OCI-LY7 (cell line): ENCODE data around the gene OR4C3. TPM values are rescaled to one million over a fixed set of nuclear protein-coding genes. Genes with fewer than 3 reads are reported as not detected.
"Not testable (repeated sequence)": the region's sequence is repeated elsewhere in the genome, so short reads cannot be mapped to it uniquely, and the experiment has no call there.

ENCODE experiments used
- Bru-seq: library from RNA; stranded (reverse); fragments of 400-500 nt; gene quantifications from one replicate; lab custom pipeline; 2021; lab: Mats Ljungman, UMichigan
- BruChase-seq, 2 experiments: library from RNA; stranded (reverse); fragments of 400-500 nt; gene quantifications; one replicate each; lab custom pipeline; 2021; lab: Mats Ljungman, UMichigan
- BruUV-seq: library from RNA; stranded (reverse); fragments of 400-500 nt; replicated peaks from 2 replicates; lab custom pipeline; 2021; lab: Mats Ljungman, UMichigan
- CTCF ChIA-PET: fragments of 300-600 bp; sonication (Branson Sonifier 250); formaldehyde crosslinking; loops from one replicate; lab custom pipeline; 2022; ENCODE audit warnings: antibody characterized with exemption; ENCODE audit not compliant: unreplicated experiment; lab: Charles Lee
- POLR2A ChIA-PET: fragments of 300-600 bp; sonication (Branson Sonifier 250); formaldehyde crosslinking; loops from one replicate; lab custom pipeline; 2022; ENCODE audit warnings: antibody characterized with exemption; lab: Charles Lee
- DNase-seq: peaks from one replicate; pipeline ENCODE4 v3.0.0-alpha.2; 2015; ENCODE audit warnings: low spot score
- H2AFZ ChIP-seq: fragments of 200-600 bp; sonication (generic), shearing (Covaris generic); 2 replicates; pipeline ENCODE4 v1.6.1; 2014; ENCODE audit warnings: mild to moderate bottlenecking, antibody characterized with exemption, low read length, moderate library complexity
- H3K27ac ChIP-seq: fragments of 200-600 bp; sonication (generic); 2 replicates; pipeline ENCODE4 v1.5.1; 2014; ENCODE audit warnings: mixed run types, low read depth, mild to moderate bottlenecking, moderate library complexity, low read length, inconsistent platforms; ENCODE audit not compliant: poor library complexity, severe bottlenecking
- H3K36me3 ChIP-seq: fragments of 200-600 bp; sonication (generic); 2 replicates; pipeline ENCODE4 v1.6.1; 2014; ENCODE audit warnings: mild to moderate bottlenecking, antibody characterized with exemption, low read length, moderate library complexity, mixed read lengths; ENCODE audit not compliant: insufficient read depth
- H3K4me1 ChIP-seq: fragments of 200-600 bp; sonication (generic); 2 replicates; pipeline ENCODE4 v1.5.1; 2014; ENCODE audit warnings: mild to moderate bottlenecking, low read length; ENCODE audit not compliant: insufficient read depth, poor library complexity, severe bottlenecking
- H3K4me2 ChIP-seq: fragments of 200-600 bp; sonication (generic); 2 replicates; pipeline ENCODE4 v1.6.1; 2014; ENCODE audit warnings: mild to moderate bottlenecking, low read length
- H3K4me3 ChIP-seq: fragments of 200-600 bp; sonication (generic); 2 replicates; pipeline ENCODE4 v1.5.1; 2014; ENCODE audit warnings: mild to moderate bottlenecking, low read depth, low read length; ENCODE audit not compliant: poor library complexity, severe bottlenecking
- H3K79me2 ChIP-seq: fragments of 200-600 bp; sonication (generic); 2 replicates; pipeline ENCODE4 v1.6.1; 2016; ENCODE audit warnings: low read depth, mild to moderate bottlenecking, low read length, moderate library complexity, mixed read lengths; ENCODE audit not compliant: insufficient read depth
- H3K9me2 ChIP-seq: fragments of 200-600 bp; sonication (generic); 2 replicates; pipeline ENCODE4 v1.6.1; 2016; ENCODE audit warnings: mild to moderate bottlenecking, low read length, mixed read lengths; ENCODE audit not compliant: insufficient read depth
- H3K9me3 ChIP-seq: fragments of 200-600 bp; sonication (generic); 2 replicates; pipeline ENCODE4 v1.6.1; 2014; ENCODE audit warnings: mild to moderate bottlenecking, mixed run types, low read length, mixed read lengths
- H4K20me1 ChIP-seq: fragments of 200-600 bp; sonication (generic); 2 replicates; pipeline ENCODE4 v1.6.1; 2014; ENCODE audit warnings: mild to moderate bottlenecking, antibody characterized with exemption, low read length, moderate library complexity, mixed read lengths; ENCODE audit not compliant: insufficient read depth
- CTCF ChIP-seq: fragments of 200-600 bp; sonication (generic); conservative IDR thresholded peaks from 2 replicates; pipeline ENCODE4 v1.5.1; 2014; ENCODE audit warnings: mild to moderate bottlenecking, antibody characterized with exemption, low read length, moderate library complexity, mixed read lengths
- EZH2phosphoT487 ChIP-seq: fragments of 200-600 bp; sonication (generic); IDR thresholded peaks from 2 replicates; pipeline ENCODE4 v1.6.1; 2018; ENCODE audit warnings: low read depth, borderline replicate concordance, mild to moderate bottlenecking, mixed run types, antibody characterized with exemption, low read length, moderate library complexity, mixed read lengths
- intact Hi-C: fragments of 100-400 bp; cut with micrococcal nuclease; formaldehyde crosslinking; loops from one replicate; pipeline ENCODE4 v1.10.0; 2022; ENCODE audit not compliant: unreplicated experiment
- long read RNA-seq: library from polyadenylated mRNA; stranded (forward); transcript quantifications from one replicate; pipeline ENCODE4 v2.0.0, GENCODE V29; 2022
- total RNA-seq, 2 experiments: library from RNA; depleted of rRNA in 1 of 2; stranded (reverse); fragments of >200 nt in 1 of 2; shearing (Covaris generic) in 1 of 2; gene quantifications; 2 replicates each; pipeline ENCODE4 v1.2.3, GENCODE V29; 2014 to 2022

The OR4C3 gene
- total RNA-seq (2014; rRNA removed; shearing (Covaris generic)) (not detected in 2 replicates), total RNA-seq (2022) (not detected in 2 replicates), Bru-seq, nascent RNA (not detected), BruChase-seq, experiment 1, labeled RNA remaining after a 6-hour chase (not detected), BruChase-seq, experiment 2, labeled RNA remaining after a 2-hour chase (not detected)
- long read RNA-seq, result 0 reads

GRCh38 chr11:48324620-48325019 is at the start of gene OR4C3:
OR4C3 (plus strand) TSS chr11:48324920; CDS start chr11:48325022, 102 bp downstream.
- H3K79me2 ChIP-seq, H3K4me2 ChIP-seq, H2AFZ ChIP-seq, H3K9me3 ChIP-seq, DNase-seq, POLR2A ChIA-PET, CTCF ChIA-PET, H3K4me1 ChIP-seq, H3K9me2 ChIP-seq, BruUV-seq, intact Hi-C loops, H4K20me1 ChIP-seq, H3K27ac ChIP-seq, H3K36me3 ChIP-seq, H3K4me3 ChIP-seq: not testable (repeated sequence)

DNA sequence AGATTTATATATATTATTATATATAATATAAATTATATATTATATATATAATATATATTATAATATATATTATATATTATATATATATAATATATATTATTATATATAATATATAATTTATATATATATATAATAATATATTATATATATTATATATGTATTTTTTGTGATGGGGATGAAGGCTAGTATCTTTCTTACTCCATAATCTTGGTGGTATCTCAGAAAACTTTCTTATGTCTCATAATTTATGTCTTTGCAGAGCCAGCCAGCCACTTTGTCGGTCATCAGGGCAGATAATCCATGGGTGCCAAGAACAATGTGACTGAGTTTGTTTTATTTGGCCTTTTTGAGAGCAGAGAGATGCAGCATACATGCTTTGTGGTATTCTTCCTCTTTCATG is 18.8 kb upstream of the OR4C3 start, which contains the start of gene OR4S1:
OR4S1 (plus strand) TSS at position 301 of the 400 bp plus-strand sequence; CDS start at position 301, 0 bp downstream.
- intact Hi-C loops, result loop anchor here (10.0 kb wide), 1 partner anchor 131 kb away; no protein-coding TSS in a partner anchor
- no peak within 1 kb of the TSS for H3K27ac ChIP-seq
- H3K79me2 ChIP-seq, result no peaks in the 10 kb centered on the region
- H3K4me3 ChIP-seq, result no peak within 1 kb of the TSS
- no TSS peak for BruUV-seq
- H3K9me3 ChIP-seq, result no peaks in the 10 kb centered on the region
- no peak within 1 kb of the TSS for H3K4me2 ChIP-seq
- no peaks in the 10 kb centered on the region for H3K4me1 ChIP-seq
- H3K36me3 ChIP-seq, result no peaks in the 10 kb centered on the region
- H2AFZ ChIP-seq, result no peak within 1 kb of the TSS
- no peaks in the 10 kb centered on the region for H3K9me2 ChIP-seq
- POLR2A ChIA-PET, result no interaction called here
- no peak for DNase-seq
- CTCF ChIA-PET, result no interaction called here
- TF ChIP-seq CTCF, result no peak
- no peaks in the 10 kb centered on the region for H4K20me1 ChIP-seq

DNA sequence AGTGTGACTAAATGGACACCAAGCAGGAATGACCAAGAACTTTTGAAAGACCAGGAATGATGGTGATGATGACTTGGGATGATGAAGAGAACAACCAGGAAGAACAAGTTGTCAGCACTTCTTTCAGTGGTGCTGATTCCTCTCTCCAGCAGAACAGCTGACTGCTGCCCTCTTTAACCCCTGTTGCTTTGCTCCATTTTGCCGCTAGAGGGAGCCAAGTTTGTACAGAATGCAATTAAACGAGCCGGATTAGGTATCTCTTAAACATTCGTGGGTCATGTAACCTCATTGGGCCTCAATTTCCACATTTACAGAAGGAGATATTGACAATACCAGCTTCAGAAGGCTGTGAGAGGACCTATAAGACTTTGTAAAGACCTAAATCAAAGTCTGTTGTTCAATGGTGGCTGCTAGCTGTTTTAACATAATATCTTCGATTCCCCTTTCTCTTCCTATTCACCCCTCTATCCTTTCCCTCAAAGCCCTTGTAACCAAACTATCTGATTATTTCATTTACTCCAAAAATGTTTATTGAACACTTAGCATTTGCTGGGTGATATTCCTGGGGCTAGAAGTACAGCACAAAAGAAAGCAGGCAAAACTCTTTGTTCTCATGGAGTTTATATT is 16.8 kb upstream of the OR4C3 start:
- no TSS peak for BruUV-seq
- Histone ChIP-seq H2AFZ (no peak overlapping the region), H3K4me2 (no peak overlapping the region), H3K4me3 (no peak overlapping the region), H4K20me1 (no peaks in the 10 kb centered on the region), H3K27ac (no peak overlapping the region), H3K36me3 (no peaks in the 10 kb centered on the region), H3K9me3 (no peaks in the 10 kb centered on the region), H3K79me2 (no peaks in the 10 kb centered on the region), H3K9me2 (no peaks in the 10 kb centered on the region), H3K4me1 (no peaks in the 10 kb centered on the region)
- DNase-seq, result peak; percentile 70
- no peak for TF ChIP-seq EZH2phosphoT487
- peak; percentile 99 for TF ChIP-seq CTCF
- CTCF ChIA-PET, result no interaction called here
- intact Hi-C loops, result loop anchor here (1.0 to 10.0 kb wide), 2 partner anchors 133 to 1687 kb away; no protein-coding TSS in a partner anchor
- POLR2A ChIA-PET, result no interaction called here

- POLR2A ChIA-PET, H3K79me2 ChIP-seq, H3K36me3 ChIP-seq, DNase-seq, H3K4me2 ChIP-seq, intact Hi-C loops, CTCF ChIA-PET, H3K27ac ChIP-seq, H3K9me2 ChIP-seq, H4K20me1 ChIP-seq, H2AFZ ChIP-seq, H3K4me1 ChIP-seq, H3K4me3 ChIP-seq, BruUV-seq, H3K9me3 ChIP-seq: not testable (repeated sequence)
Measured at GRCh38 chr11:48313590-48313989, 11.1 kb upstream of the OR4C3 start.

DNA sequence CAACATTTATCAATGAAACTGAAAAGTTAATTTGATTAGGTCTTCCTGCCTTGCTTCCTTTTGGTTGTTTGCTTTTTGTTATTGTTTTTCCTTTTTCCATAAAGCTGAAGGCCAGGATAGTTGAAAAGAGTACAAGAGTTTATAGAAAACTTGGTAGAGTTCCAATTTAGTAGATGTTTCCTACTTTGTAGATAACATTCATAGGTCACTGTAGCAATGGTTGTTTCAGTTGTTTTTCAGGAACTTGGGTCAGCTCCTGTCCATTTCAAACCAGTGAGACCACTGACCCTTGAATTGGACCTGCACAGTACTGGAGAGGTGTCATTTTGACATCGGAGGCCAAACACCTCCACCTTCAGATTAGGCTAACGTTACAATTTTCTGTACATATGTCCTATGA is 4.9 kb upstream of the OR4C3 start:
- POLR2A ChIA-PET, CTCF ChIA-PET: not testable (repeated sequence)

More for the DNA sequence above, 4.9 kb upstream of the OR4C3 start:
- H3K4me3 ChIP-seq, H3K79me2 ChIP-seq, H3K9me2 ChIP-seq, H2AFZ ChIP-seq, H3K36me3 ChIP-seq, H3K9me3 ChIP-seq, DNase-seq, H3K4me1 ChIP-seq, H3K27ac ChIP-seq, H3K4me2 ChIP-seq, BruUV-seq, intact Hi-C loops, H4K20me1 ChIP-seq: not testable (repeated sequence)
